Right lobe of liver (tissue), 6 donors: ENCODE results near the gene PDZRN4. TPM values are rescaled to one million over a fixed set of nuclear protein-coding genes. Genes with fewer than 3 reads are reported as not detected.

Experiments
- ATAC-seq, 4 donors: fragments of 200-7000 bp; cut with Tn5 transposase; one replicate each; pipeline ENCODE4 v1.9.1; 2020; ENCODE audit warnings: mild to moderate bottlenecking in 4 of 4, moderate library complexity in 4 of 4
- DNase-seq, 3 donors: peaks; one replicate each; pipeline ENCODE4 v3.0.0-alpha.2; 2020
- H3K27ac ChIP-seq, 3 donors: fragments of 200-600 bp; one replicate each; pipeline ENCODE4 v1.8.0; 2022
- H3K27me3 ChIP-seq, 2 donors: fragments of 200-600 bp; one replicate each; pipeline ENCODE4 v1.8.0; 2022
- H3K36me3 ChIP-seq, 4 donors: fragments of 200-600 bp; sonication (generic) in 1 of 4; one replicate each; pipeline versions ENCODE4 v1.5.1 to v1.8.0; 2017 to 2022; ENCODE audit warnings: control low read depth in 1 of 4
- H3K4me1 ChIP-seq, 4 donors: fragments of 200-600 bp; sonication (generic) in 1 of 4; one replicate each; pipeline versions ENCODE4 v1.5.1 to v1.8.0; 2017 to 2022; ENCODE audit warnings: control low read depth in 1 of 4
- H3K4me3 ChIP-seq, 3 donors: fragments of 200-600 bp; one replicate each; pipeline ENCODE4 v1.8.0; 2022
- H3K9me3 ChIP-seq, 4 donors: fragments of 200-600 bp; sonication (generic) in 1 of 4; one replicate each; pipeline versions ENCODE4 v1.5.1 to v1.8.0; 2017 to 2022; ENCODE audit warnings: control low read depth in 1 of 4
- POLR2A ChIP-seq: fragments of 450-650 bp; IDR thresholded peaks from one replicate; pipeline ENCODE4 v1.6.1; 2017; ENCODE audit warnings: antibody characterized with exemption, mild to moderate bottlenecking
- WGBS: methylation state at CpG from one replicate; pipeline ENCODE4 v1.1.6; 2018; ENCODE audit warnings: low coverage, low lambda C conversion rate; ENCODE audit not compliant: insufficient coverage; ENCODE audit errors: missing lambda C conversion rate; 5-methylcytosine and 5-hydroxymethylcytosine counted together
- intact Hi-C, 2 donors: fragments of 100-400 bp; cut with DNase I; formaldehyde crosslinking; loops; one replicate each; pipeline versions ENCODE4 v1.11.2 to v1.14.1; 2022
- total RNA-seq, 6 experiments: library from RNA; depleted of rRNA in 2 of 6; stranded (reverse); fragments of >200 nt in 2 of 6; fragmentation: NEBNext Ultra II Directional in 3 of 6; extraction: Animal tissue kit (Norgen Biotek cat#: 25700) in 3 of 6; gene quantifications; one replicate each; pipeline versions ENCODE4 v1.1.0 to v1.2.4, GENCODE V29; 2016 to 2023
- TF ChIP-seq, protein P1 (sequence below), 4 donors: fragments of 200-600 bp in 3 of 4; fragments of 450-650 bp in 1 of 4; IDR thresholded peaks; one replicate each; pipeline versions ENCODE4 v1.5.1 to v1.8.0; 2016 to 2022; ENCODE audit warnings: antibody characterized with exemption in 4 of 4, mild to moderate bottlenecking in 2 of 4
- donor health status: DM: no; HTN: yes; CAD: no.
- donor health status: DM: no; HTN: no; CAD: no.
- donor health status: DM: no; HTN: no; CAD: no.
- donor health status: DM: no; HTN: yes; CAD: no.
- donor health status: DM: no; HTN: yes; CAD: no.

PDZRN4 gene
- total RNA-seq, 6 experiments from 2014 or later = 0.12 to 0.49 (median 0.42) TPM; not detected in 1

DNA sequence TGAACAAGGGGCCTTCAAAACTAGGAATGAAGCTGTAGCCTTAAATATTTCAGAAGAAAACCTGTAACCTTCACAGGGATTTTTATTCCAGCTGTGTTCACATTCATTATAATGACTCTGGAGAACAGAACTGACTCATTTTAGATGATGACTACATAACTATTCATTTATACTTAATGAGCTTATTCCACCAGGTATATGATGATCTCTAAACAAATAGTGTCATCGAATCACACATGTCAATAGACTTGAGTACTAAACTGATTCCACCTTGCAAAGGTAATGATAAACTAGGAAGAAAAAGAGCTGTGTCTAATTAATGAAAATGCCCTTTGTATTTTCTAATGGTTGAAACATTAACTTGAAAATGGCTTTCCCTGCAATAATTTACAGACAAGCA lies 433.2 kb downstream of the PDZRN4 start:
- Histone ChIP-seq H3K27me3 (no peaks in the 10 kb centered on the region), H3K27ac (no peak overlapping the region), H3K36me3 (no peaks in the 10 kb centered on the region), H3K4me3 (no peak overlapping the region), H3K4me1 (no peaks in the 10 kb centered on the region), H3K9me3 (peaks cover 0 to 4% (median 0%) of the 10 kb centered on the region in 4 donors)
- intact Hi-C loops = no loop called here
- DNase-seq (no peak), ATAC-seq (no peak)
- TF ChIP-seq, protein P1, sequence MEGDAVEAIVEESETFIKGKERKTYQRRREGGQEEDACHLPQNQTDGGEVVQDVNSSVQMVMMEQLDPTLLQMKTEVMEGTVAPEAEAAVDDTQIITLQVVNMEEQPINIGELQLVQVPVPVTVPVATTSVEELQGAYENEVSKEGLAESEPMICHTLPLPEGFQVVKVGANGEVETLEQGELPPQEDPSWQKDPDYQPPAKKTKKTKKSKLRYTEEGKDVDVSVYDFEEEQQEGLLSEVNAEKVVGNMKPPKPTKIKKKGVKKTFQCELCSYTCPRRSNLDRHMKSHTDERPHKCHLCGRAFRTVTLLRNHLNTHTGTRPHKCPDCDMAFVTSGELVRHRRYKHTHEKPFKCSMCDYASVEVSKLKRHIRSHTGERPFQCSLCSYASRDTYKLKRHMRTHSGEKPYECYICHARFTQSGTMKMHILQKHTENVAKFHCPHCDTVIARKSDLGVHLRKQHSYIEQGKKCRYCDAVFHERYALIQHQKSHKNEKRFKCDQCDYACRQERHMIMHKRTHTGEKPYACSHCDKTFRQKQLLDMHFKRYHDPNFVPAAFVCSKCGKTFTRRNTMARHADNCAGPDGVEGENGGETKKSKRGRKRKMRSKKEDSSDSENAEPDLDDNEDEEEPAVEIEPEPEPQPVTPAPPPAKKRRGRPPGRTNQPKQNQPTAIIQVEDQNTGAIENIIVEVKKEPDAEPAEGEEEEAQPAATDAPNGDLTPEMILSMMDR (IDR thresholded peaks at IDR 0.05) = no peak
- TF ChIP-seq POLR2A = no peak
- 26% methylated on average over 1 of the region's 1 CpG for WGBS
